NCI-H446 (cell line): ENCODE measurements around the gene TRIM38.
"Not testable (repeated sequence)": the region's sequence is repeated elsewhere in the genome, so short reads cannot be mapped to it uniquely, and the experiment has no call there.

ENCODE experiments used
- DNase-seq, 2 experiments: peaks; one replicate each; lab custom pipeline; 2025; lab: John Stamatoyannopoulos, UW

The TRIM38 gene

DNA sequence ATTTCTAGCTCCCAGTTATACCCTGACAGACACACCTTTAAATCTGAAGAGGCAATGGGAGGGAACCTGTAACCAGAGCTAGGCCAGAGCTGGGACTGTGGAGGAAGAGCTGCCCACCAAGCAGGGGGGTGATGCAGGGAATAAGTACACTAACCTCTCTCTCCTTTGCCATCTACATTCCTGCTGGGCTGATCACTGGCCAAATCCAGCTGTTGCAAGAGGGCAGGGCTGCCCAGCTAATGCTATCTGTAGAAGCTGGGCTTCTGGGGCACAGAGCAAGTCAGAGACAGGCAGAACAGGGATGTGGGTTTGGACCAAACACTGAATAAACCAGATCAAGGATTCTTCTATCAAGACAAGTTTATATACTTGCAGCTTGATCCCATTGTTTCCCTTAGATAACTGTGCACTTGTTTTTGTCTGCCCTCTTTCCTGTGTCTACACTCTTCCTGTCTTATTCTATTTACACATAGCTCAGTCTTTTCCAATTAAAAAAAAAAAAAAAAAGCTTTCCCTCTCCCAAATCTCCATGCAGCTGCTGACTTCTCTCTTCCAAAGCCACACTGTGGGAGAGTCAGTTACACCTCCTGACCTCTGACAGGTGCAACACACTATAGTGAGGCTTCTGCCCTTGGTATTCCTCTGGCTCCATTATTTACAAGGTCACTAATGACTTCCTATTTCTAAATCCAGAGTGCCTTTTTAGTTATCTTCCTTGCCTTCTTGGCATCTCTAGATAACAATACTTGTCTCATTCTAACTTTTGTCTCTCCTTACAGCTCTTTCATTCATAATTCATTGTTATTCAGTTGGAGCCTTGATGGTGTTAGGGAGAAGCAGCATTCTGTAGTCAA is 43.7 kb downstream of the TRIM38 start:
- DNase-seq, result no peak

DNA sequence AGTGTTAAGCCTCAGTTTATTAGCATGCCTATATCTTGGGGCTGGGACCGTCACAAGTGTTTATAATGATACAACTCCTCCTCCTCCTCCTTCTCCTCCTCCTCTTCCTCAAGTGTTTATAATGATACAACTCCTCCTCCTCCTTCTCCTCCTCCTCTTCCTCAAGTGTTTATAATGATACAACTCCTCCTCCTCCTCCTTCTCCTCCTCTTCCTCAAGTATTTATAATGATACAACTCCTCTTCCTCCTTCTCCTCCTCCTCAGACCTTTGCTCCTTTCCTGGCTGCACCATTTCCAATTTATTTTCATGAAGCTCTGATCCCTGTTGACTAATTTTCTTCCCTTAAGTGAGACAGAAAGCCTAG is 44.3 kb downstream of the TRIM38 start:
- not testable (repeated sequence) for DNase-seq

- no peak for DNase-seq
These were observed 45.9 kb downstream of the TRIM38 start for GRCh38 chr6:26008470-26008869.

- no peak for DNase-seq
These were observed 47.2 kb downstream of the TRIM38 start for GRCh38 chr6:26009817-26010216.

DNA sequence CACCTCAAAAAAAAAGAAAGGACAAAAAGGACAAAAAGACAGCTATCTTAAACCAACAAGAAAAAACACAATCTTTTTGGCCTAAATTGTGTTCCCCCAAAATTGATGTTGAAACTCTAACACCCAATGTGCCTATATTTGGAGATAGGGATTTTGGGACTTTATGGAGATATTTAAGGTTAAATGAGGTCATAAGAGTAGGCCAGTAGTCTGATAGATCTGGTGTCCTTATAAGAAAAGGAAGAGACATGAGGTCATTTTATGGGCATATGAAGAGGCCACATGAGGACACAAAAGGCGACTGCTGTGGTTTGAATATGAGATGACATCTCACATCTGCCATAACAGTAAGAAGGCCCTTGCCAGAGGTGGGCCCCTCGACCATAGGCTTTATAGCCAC is 49.5 kb downstream of the TRIM38 start:
- DNase-seq, result no peak

- not testable (repeated sequence) for DNase-seq
These were observed 51.8 kb downstream of the TRIM38 start for GRCh38 chr6:26014386-26014785.

DNA sequence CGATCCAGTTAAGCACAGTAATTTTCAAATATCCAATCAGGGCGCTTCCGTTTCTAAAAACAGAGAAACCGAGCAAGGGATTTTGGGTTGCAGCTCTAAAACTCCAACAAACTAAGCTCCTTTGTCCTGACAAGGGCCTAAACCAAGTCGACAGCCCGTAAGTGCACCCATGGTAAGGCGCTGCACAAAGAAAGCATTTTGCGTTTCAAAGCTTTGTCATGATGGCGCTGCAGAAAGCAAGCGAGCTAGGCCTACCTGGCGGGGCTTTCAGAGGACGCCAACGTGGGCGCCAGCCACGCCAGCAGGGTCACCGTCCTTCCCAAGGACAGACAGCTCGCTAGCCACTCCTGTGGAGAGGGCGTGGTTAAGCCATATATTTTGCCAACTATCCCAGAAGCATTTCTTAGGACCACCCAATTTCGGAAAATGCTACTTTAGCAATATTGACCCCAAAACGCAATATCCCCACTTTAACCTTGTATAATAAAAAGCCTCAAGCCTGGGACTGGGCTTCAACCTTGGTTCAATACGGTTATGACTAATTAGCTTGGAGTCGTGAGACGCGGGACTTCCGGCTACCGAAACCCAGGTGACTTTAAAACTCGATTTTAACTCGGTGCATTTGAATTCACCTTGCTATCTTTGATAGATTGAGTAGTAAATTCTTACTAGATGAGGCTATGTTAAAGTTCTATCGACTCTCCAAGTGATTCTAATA is 53.8 kb downstream of the TRIM38 start:
- DNase-seq, result no peak

DNA sequence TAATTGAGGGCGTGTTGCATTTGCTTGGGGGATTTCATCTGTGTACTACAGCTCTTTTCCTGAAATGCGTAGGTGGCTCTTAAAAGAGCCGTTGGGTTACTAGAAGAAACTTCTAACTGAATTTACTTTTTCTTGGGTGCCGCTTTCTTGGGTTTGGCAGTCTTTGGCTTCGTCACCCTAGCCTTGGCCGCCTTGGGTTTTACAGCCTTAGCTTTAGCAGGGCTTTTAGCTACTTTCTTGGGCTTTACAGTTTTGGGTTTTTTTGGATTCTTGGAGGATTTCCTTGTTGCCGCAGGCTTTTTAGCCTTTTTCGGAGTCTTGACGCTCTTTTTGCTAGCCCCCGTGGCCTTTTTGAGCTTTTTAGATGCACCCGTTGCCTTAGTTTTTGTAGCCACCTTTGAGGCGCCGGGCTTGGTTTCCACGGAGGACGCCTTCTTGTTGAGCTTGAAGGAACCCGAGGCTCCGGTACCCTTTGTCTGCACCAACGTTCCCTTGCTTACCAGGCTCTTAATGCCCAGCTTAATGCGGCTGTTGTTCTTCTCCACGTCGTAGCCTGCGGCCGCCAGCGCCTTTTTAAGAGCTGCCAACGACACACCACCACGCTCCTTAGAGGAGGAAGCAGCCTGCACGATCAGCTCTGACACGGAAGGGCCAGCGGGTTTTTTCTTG is 54.5 kb downstream of the TRIM38 start:
- DNase-seq, result no peak

GRCh38 chr6:26017632-26017966 is 55.0 kb downstream of the TRIM38 start:
- DNase-seq, result no peak

DNA sequence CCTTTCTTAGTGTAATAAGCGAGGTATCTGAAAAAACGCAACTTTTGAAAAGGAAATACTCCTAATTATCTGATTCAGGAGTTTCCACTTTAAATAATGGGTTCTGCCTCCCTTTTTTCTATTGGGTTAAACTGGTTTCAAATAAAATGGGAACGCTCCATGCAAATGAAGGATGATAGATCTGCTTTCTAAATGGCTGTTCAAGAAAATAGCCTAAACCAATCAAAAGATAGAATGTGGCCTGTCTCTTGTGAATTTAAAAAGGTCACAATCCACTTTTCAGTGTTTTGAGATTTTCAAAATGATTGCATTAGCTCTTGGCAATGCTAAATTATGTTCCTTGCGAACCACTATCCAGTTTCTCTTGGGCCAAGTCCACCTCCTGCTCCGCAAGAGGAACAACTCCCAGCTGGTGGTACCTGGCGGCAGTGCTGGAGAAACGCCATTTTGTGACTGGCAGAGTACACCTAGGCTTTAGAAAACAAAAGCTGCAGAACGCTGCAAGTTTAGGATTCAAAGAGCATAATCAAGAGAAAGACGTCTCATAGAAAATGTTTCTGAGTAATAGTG is 56.7 kb downstream of the TRIM38 start:
- DNase-seq, result no peak

- DNase-seq, result no peak
These were observed 57.3 kb downstream of the TRIM38 start for GRCh38 chr6:26019967-26020328.

GRCh38 chr6:26020329-26021000 is 57.9 kb downstream of the TRIM38 start:
- DNase-seq, result no peak

- peak in 1 of 2 experiments; percentile 64 for DNase-seq
These were observed 58.4 kb downstream of the TRIM38 start for GRCh38 chr6:26021001-26021349.

GRCh38 chr6:26021350-26022131 is 58.9 kb downstream of the TRIM38 start:
- peak; percentile 86 to 90 for DNase-seq

- DNase-seq, result peak; percentile 74 to 77
These were observed 59.5 kb downstream of the TRIM38 start for GRCh38 chr6:26022132-26022472.

GRCh38 chr6:26022737-26023136 is 60.1 kb downstream of the TRIM38 start:
- DNase-seq, result no peak

DNA sequence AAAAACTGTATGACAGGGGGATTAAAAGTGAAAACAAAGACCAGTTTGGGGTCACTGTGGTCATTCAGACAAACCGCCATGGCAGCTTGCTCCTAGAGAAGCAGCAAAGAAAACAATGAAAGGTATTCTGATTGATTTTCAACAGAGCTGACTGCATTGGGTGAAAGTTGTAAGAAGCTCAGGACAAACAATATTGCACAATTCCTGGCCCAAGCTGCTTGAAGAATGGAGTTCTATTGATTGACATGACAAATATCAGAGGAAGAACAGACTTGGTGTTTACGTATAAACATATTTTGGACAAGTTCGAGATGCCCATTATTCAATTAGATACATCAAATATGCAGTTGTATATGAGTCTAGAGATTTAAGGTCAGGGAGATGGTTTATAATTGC is 62.0 kb downstream of the TRIM38 start:
- no peak for DNase-seq

GRCh38 chr6:26025047-26025893 is 62.7 kb downstream of the TRIM38 start:
- DNase-seq, result no peak

DNA sequence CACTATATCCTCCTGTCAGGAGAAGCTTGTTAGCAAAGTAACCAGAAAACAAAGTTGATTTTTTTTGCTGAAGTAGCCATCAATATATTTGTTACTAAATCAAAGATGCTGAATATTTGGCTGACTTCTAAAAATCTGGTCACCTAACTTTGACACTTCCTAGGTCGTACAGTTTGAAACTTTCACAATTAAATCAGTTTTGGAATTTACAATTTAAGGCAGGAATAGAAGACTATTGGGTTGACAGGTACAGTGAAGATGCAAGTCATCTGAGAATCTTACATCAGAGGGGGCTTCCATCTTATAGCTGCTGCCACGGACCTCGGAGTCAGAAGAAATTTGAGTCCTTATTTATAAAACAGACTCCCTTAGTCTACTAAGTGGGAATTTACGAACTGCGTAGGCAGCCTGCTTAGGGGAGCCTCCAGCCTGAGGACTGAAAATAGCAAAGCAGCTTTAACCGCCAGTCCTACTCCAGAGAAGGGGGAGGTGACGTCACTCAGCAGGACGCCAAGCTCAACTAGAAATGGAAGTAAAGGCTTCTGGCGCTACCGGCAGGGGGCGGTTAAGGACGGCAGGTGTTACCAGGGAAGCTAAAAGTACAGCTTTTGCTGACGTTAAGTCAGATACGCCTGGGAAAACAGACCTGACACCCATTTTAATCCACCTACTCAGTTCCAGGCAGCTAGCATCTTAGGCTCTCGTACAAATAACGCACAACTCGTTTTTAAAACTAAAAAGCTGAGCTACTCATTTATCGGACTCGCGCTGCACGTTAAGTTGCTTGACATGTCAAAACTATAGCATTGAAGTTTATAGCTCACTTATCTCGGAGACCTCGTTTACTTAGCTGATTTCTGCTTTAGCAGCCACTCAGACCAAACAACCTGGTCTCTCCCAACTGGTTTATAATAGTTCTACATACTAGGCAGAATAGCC is 63.6 kb downstream of the TRIM38 start:
- DNase-seq, result peak; percentile 79 to 91
